GM18861 (cell line): ENCODE results near the gene MAML2.
A peak's percentile ranks its signal among the peaks of the same experiment; 100 is the strongest.

ENCODE experiments used
- ATAC-seq: cut with Tn5 transposase; IDR thresholded peaks from one replicate; pipeline ENCODE4 v1.9.1; 2021; ENCODE audit not compliant: unreplicated experiment

Gene MAML2

GRCh38 chr11:96021901-96022650, 320.9 kb downstream of the MAML2 start:
- no peak for ATAC-seq

- ATAC-seq = no peak
These were observed 322.9 kb downstream of the MAML2 start for GRCh38 chr11:96019810-96020747.

GRCh38 chr11:96019281-96019680, 323.7 kb downstream of the MAML2 start:
- no peak for ATAC-seq

- no peak for ATAC-seq
These were observed 325.1 kb downstream of the MAML2 start for GRCh38 chr11:96017856-96018255.

GRCh38 chr11:96016978-96017502, 326.0 kb downstream of the MAML2 start:
- ATAC-seq = no peak

GRCh38 chr11:96015906-96016565, 327.0 kb downstream of the MAML2 start:
- no peak for ATAC-seq

GRCh38 chr11:96014217-96014616, 328.8 kb downstream of the MAML2 start:
- no peak for ATAC-seq

- ATAC-seq = no peak
These were observed 329.4 kb downstream of the MAML2 start for GRCh38 chr11:96013461-96014213.

- peak; percentile 95 for ATAC-seq
These were observed 330.7 kb downstream of the MAML2 start for GRCh38 chr11:96012086-96012824.

GRCh38 chr11:96010683-96011082, 332.3 kb downstream of the MAML2 start:
- ATAC-seq = no peak

- no peak for ATAC-seq
These were observed 334.8 kb downstream of the MAML2 start for GRCh38 chr11:96008161-96008720.

GRCh38 chr11:96006037-96006436, 337.0 kb downstream of the MAML2 start:
- no peak for ATAC-seq

GRCh38 chr11:96004862-96005261, 338.1 kb downstream of the MAML2 start:
- no peak for ATAC-seq

GRCh38 chr11:96002754-96003290, 340.2 kb downstream of the MAML2 start:
- no peak for ATAC-seq

GRCh38 chr11:96002339-96002738, 340.7 kb downstream of the MAML2 start:
- no peak for ATAC-seq

GRCh38 chr11:96001037-96001436, 342.0 kb downstream of the MAML2 start:
- no peak for ATAC-seq

- no peak for ATAC-seq
These were observed 343.1 kb downstream of the MAML2 start for GRCh38 chr11:95999711-96000406.

- ATAC-seq = no peak
These were observed 346.3 kb downstream of the MAML2 start for GRCh38 chr11:95996621-95997235.
